HG03066 (cell line): Measurements from ENCODE around the gene C19orf38.
"Not testable (repeated sequence)": the region's sequence is repeated elsewhere in the genome, so short reads cannot be mapped to it uniquely, and the experiment has no call there.

Experiments
- ATAC-seq: cut with Tn5 transposase; IDR thresholded peaks from one replicate; pipeline ENCODE4 v1.9.1; 2021; ENCODE audit warnings: low read depth; ENCODE audit not compliant: unreplicated experiment

Gene C19orf38

GRCh38 chr19:10839114-10840050, 8.8 kb upstream of the C19orf38 start:
- no peak for ATAC-seq

- no peak for ATAC-seq
Observed at GRCh38 chr19:10842788-10843187, 5.4 kb upstream of the C19orf38 start.

DNA sequence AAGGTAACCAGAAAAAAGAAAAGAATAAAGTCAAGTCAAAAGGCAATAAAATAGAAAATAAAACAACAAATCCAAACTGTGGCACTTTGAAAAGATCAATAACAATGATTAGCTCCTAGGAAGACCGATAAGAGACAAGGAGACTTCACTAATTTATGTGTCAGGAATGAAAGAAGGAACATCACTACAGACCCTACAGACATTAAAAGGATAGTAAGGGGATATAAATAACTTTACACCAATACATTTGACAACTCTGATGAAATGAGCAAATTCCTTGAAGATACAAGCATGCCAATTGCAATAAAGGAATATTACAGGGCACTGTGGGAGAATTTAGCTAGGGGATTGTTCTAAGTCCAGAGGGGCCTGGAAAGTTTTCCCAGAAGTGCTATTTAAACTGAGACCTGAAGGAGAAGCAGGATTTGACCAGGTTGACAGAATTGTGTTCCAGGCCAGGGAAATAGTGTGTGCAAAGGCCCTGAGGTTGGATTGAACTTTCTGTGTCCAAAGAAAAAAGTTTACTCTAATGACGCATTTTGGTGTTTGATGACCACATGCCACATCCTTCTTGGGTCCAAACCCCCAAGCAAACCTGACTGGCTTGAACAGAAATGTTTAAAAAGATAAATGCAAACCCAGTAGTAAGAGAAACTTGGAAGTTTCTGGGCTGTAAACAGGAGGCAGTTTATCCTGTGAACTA, 1.6 kb upstream of the C19orf38 start:
- no peak for ATAC-seq

DNA sequence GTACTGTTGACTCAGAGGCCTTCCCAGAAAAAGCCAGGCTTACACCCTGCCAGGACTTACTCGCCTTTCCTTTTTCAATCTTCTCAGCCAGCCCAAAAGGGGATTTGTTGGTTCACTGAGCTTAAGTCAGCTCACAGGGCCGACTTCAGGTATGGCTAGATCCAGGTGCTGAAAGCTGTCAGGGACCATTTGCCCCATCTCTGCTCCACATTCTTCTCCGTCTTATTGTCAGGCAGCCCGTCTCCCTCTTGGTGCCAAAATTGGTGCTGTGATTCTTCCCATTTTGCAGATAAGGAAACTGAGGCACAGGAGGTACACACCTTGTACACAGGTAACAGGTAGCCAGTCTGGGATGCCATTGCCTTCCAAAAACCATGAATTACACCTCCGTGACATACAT, 2.4 kb downstream of the C19orf38 start:
- ATAC-seq: no peak

GRCh38 chr19:10852098-10852800, 4.0 kb downstream of the C19orf38 start:
- no peak for ATAC-seq

GRCh38 chr19:10852941-10853340, 4.7 kb downstream of the C19orf38 start:
- ATAC-seq: no peak

- no peak for ATAC-seq
Observed at GRCh38 chr19:10854350-10855089, 6.3 kb downstream of the C19orf38 start.

GRCh38 chr19:10855879-10856522, 7.8 kb downstream of the C19orf38 start:
- no peak for ATAC-seq

GRCh38 chr19:10856899-10857298, 8.7 kb downstream of the C19orf38 start:
- ATAC-seq: not testable (repeated sequence)

- ATAC-seq: no peak
Observed at GRCh38 chr19:10858204-10858828, 10.1 kb downstream of the C19orf38 start.

GRCh38 chr19:10861103-10861651, 13.0 kb downstream of the C19orf38 start:
- ATAC-seq: no peak

DNA sequence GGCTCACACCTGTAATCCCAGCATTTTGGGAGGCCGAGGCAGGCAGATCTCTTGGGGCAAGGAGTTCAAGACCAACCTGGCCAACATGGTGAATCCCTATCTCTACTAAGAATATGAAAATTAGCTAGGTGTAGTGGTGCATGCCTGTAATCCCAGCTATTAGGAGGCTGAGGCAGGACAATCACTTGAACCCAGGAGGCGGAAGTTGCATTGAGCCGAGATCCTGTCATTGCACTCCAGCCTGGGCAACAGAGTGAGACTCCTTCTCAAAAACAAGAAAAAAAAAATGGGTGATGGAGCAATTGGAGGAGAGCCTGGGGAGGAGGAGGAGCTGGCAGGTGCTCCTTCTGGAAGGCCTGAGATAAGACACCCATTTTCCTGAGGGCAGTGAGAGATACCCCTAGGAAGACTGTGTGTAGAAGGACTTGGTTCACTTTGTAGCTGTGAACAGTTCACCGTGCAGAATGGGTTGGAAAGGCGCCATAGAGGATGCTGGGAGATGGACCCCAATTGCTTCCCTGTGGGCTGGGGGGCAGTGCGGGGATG, 14.4 kb downstream of the C19orf38 start:
- ATAC-seq: no peak

GRCh38 chr19:10863107-10863717, 15.0 kb downstream of the C19orf38 start:
- no peak for ATAC-seq

GRCh38 chr19:10864538-10864899, 16.3 kb downstream of the C19orf38 start:
- no peak for ATAC-seq

GRCh38 chr19:10866495-10866894, 18.3 kb downstream of the C19orf38 start:
- no peak for ATAC-seq

DNA sequence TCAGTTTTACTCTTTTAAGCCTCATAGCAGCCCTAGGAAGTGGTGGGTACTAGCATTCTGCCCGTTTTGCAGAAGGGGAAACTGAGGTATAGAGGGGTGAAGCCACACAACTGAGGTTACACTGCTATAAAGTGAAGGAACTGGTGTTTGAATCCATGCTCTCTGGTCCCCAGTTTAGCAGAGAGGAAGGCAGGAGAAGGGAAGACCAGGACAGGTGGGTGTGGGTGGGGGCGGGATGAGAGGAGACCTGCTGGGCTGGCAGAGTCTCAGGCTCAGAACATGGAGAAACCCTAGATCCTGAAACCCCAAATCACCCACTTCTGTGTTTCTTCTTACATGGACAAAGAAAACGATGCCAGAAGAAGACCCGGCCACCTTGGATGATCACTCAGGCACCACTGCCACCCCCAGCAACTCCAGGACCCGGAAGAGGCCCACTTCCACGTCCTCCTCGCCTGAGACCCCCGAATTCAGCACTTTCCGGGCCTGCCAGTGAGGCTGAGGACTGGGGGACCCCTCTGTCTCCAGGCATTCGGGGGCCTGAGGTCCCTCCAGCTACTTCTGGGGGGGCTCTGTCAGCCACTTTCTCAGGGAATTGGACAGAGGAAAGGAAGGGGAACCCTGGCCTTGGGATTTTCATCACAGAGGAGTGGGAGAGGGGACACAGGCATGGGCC, 20.8 kb downstream of the C19orf38 start:
- ATAC-seq: no peak

DNA sequence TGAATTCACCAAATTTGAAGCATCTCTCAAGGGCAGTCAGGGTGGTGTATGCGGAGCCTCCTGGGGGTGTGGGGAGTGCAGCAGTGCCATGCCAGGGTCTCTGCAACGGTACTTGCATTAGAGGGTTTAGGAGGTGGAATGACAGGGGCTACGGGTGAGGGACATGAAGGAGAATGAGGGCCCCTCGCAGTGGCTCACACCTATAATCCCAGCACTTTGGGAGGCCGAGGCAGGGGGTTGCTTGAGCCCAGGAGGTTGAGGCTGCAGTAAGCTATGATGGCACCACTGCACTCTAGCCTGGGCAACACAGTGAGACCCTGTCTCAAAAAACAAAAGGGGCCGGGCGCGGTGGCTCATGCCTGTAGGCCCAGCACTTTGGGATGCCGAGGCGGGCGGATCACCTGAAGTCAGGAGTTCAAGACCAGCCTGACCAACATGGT, 21.7 kb downstream of the C19orf38 start:
- not testable (repeated sequence) for ATAC-seq

DNA sequence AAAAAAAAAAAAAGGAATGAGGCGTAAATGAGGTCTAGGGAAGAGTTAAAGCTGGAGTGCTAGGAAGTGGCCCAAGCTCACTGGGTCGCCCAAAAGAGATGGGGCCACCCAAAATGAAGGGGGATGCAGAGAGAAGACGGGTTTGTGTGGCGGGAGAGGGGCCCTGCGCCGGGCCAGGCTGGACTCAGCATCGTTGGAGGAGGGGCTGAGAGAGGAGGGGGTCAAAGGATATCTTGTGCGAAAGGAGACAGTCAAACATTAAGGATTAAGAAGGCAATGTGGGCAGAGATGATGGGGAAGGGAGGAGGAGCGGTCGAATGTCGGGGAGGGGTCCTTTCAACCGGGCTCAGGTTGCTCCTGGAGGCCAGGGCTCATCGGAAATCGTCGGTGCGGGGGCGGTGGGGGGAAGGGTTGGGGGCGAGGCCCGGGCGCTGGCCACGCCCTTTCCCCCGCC, 22.3 kb downstream of the C19orf38 start:
- no peak for ATAC-seq
